Keratinocyte (primary cell): ENCODE data around the gene TUG1.

Experiments
- EZH2 ChIP-seq: IDR thresholded peaks from one replicate; pipeline ENCODE4 v1.6.1; 2012; ENCODE audit warnings: inconsistent platforms, mild to moderate bottlenecking, low read length, moderate library complexity
- TF ChIP-seq, protein P1 (sequence below), 3 experiments: IDR thresholded peaks in 1 of 3; conservative IDR thresholded peaks in 1 of 3; optimal IDR thresholded peaks in 1 of 3; 2 replicates in 2 of 3; 3 replicates in 1 of 3; pipeline versions ENCODE3 to v1.5.1; 2011; ENCODE audit warnings: low read length in 3 of 3, mild to moderate bottlenecking in 3 of 3, moderate library complexity in 2 of 3, control low read depth in 1 of 3, inconsistent platforms in 1 of 3; ENCODE audit not compliant: insufficient read depth in 2 of 3; ENCODE audit errors: extremely low read depth in 1 of 3

DNA sequence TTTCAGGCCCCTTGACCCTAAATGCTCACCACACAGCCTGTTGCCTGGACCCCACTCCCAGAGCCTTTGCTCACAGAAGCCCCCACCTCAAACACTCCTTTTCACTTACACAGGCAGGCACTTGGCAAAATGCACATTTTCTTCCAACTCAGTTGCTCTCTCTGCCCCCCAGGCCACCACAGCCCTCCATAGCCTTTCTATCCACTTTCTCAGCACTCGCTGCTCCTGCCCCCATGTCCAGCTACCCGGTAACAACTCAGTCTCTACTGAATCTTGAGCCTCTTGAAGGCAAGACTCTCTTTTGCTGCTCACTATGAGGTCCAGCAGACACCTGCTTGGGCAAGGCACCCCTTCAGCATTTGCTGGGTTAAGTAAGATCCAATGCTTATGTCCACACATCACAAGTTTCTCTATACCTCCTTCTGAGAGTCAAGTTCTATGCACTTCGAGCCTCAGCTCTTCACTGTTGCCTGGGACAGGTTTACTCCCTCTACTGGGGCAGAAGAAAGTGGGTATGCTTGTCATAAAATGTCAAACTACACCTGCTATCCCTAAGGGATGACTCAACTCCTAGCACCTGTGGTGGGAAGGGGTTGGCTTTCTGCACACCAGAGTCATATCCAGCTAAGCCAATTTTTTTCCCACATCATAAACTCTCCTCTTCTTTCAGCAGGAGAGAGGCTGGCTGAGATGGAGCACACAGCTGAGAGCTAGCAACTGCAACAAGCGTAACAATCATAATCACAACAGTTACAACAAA is 37.3 kb upstream of the TUG1 start:
- TF ChIP-seq, protein P1, sequence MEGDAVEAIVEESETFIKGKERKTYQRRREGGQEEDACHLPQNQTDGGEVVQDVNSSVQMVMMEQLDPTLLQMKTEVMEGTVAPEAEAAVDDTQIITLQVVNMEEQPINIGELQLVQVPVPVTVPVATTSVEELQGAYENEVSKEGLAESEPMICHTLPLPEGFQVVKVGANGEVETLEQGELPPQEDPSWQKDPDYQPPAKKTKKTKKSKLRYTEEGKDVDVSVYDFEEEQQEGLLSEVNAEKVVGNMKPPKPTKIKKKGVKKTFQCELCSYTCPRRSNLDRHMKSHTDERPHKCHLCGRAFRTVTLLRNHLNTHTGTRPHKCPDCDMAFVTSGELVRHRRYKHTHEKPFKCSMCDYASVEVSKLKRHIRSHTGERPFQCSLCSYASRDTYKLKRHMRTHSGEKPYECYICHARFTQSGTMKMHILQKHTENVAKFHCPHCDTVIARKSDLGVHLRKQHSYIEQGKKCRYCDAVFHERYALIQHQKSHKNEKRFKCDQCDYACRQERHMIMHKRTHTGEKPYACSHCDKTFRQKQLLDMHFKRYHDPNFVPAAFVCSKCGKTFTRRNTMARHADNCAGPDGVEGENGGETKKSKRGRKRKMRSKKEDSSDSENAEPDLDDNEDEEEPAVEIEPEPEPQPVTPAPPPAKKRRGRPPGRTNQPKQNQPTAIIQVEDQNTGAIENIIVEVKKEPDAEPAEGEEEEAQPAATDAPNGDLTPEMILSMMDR (optimal IDR thresholded peaks at IDR 0.05 in 1 of 3, IDR thresholded peaks at IDR 0.05 in 1 of 3, conservative IDR thresholded peaks at IDR 0.05 in 1 of 3; ENCODE audit: extremely low read depth in 1 of 3, insufficient read depth in 2 of 3, low read length in 3 of 3) = no peak
- no peak for TF ChIP-seq EZH2
